Osteoblast (primary cell): ENCODE data around the gene PGAM2. TPM values are rescaled to one million over a fixed set of nuclear protein-coding genes. Genes with fewer than 3 reads are reported as not detected.

Source experiments
- DNase-seq: peaks from one replicate; pipeline ENCODE4 v3.0.0; 2011; ENCODE audit warnings: low spot score, mixed read lengths; ENCODE audit not compliant: insufficient read length; ENCODE audit errors: missing footprints
- H2AFZ ChIP-seq: 2 replicates; pipeline ENCODE4 v1.6.0; 2011; ENCODE audit warnings: mild to moderate bottlenecking, low read length
- H3K27ac ChIP-seq: 2 replicates; pipeline ENCODE4 v1.5.1; 2011; ENCODE audit warnings: mild to moderate bottlenecking, low read depth, low read length, moderate library complexity
- H3K27me3 ChIP-seq: 2 replicates; pipeline ENCODE4 v1.6.0; 2012; ENCODE audit warnings: mild to moderate bottlenecking, control low read depth, inconsistent platforms, low read length, moderate library complexity; ENCODE audit not compliant: insufficient read depth
- H3K36me3 ChIP-seq: 2 replicates; pipeline ENCODE4 v1.5.1; 2011; ENCODE audit warnings: mild to moderate bottlenecking, low read length, control low read depth, moderate library complexity; ENCODE audit not compliant: insufficient read depth
- H3K4me1 ChIP-seq: 2 replicates; pipeline ENCODE4 v1.5.1; 2011; ENCODE audit warnings: mild to moderate bottlenecking, low read length, control low read depth, moderate library complexity; ENCODE audit not compliant: insufficient read depth
- H3K4me2 ChIP-seq: 2 replicates; pipeline ENCODE4 v1.6.0; 2011; ENCODE audit warnings: mild to moderate bottlenecking, low read length; ENCODE audit not compliant: insufficient read depth
- H3K4me3 ChIP-seq: fragments of 200-600 bp; sonication (generic); 3 replicates; pipeline ENCODE4 v1.5.1; 2012; ENCODE audit warnings: mild to moderate bottlenecking, low read length, inconsistent platforms; ENCODE audit not compliant: insufficient read depth
- H3K79me2 ChIP-seq: 2 replicates; pipeline ENCODE4 v1.6.0; 2012; ENCODE audit warnings: mild to moderate bottlenecking, low read length, control low read depth, inconsistent platforms; ENCODE audit not compliant: insufficient read depth
- H3K9me3 ChIP-seq: 2 replicates; pipeline ENCODE4 v1.5.1; 2011; ENCODE audit warnings: low read depth, low read length, control low read depth
- H4K20me1 ChIP-seq: 2 replicates; pipeline ENCODE4 v1.6.0; 2012; ENCODE audit warnings: mild to moderate bottlenecking, low read length, control low read depth; ENCODE audit not compliant: insufficient read depth
- CTCF ChIP-seq: IDR thresholded peaks from 2 replicates; pipeline ENCODE4 v1.5.1; 2011; ENCODE audit warnings: mild to moderate bottlenecking, low read depth, low read length, moderate library complexity; ENCODE audit errors: extremely low read depth
- total RNA-seq: library from RNA; depleted of rRNA; stranded (reverse); fragments of >200 nt; gene quantifications from 2 replicates; pipeline ENCODE4 v1.2.3, GENCODE V29; 2012

Gene PGAM2
- total RNA-seq, 1 donor, result 0.36 TPM

- TF ChIP-seq CTCF, result no peak
- Histone ChIP-seq H2AFZ (no peak overlapping the region), H3K27ac (peak overlapping the region; percentile 95)
Measured at GRCh38 chr7:44103566-44103922, 38.2 kb upstream of the PGAM2 start.

GRCh38 chr7:44102846-44103565 lies 37.6 kb upstream of the PGAM2 start:
- DNase-seq, result peak; percentile 80
- peak overlapping the region; percentile 95 for H3K27ac ChIP-seq
- peaks cover 35% of the 10 kb centered on the region for H3K79me2 ChIP-seq
- H3K9me3 ChIP-seq, result no peaks in the 10 kb centered on the region
- peaks cover 21% of the 10 kb centered on the region for H4K20me1 ChIP-seq
- H3K27me3 ChIP-seq, result no peaks in the 10 kb centered on the region
- H2AFZ ChIP-seq, result peak overlapping the region; percentile 20
- H3K4me1 ChIP-seq, result peaks cover 55% of the 10 kb centered on the region
- no peak overlapping the region for H3K4me3 ChIP-seq
- H3K36me3 ChIP-seq, result peaks cover 17% of the 10 kb centered on the region
- TF ChIP-seq CTCF, result no peak
- peak overlapping the region; percentile 11 for H3K4me2 ChIP-seq

More at GRCh38 chr7:44103566-44103922, 38.2 kb upstream of the PGAM2 start:
- Histone ChIP-seq H3K36me3 (peaks cover 22% of the 10 kb centered on the region), H3K4me2 (no peak overlapping the region), H3K27me3 (no peaks in the 10 kb centered on the region), H3K9me3 (no peaks in the 10 kb centered on the region), H3K4me3 (no peak overlapping the region), H3K4me1 (peaks cover 55% of the 10 kb centered on the region), H4K20me1 (peaks cover 26% of the 10 kb centered on the region), H3K79me2 (peaks cover 40% of the 10 kb centered on the region)
- peak; percentile 86 for DNase-seq

- peak overlapping the region; percentile 11 for H3K4me2 ChIP-seq
- no peaks in the 10 kb centered on the region for H3K27me3 ChIP-seq
- H3K27ac ChIP-seq, result peak overlapping the region; percentile 95
- H2AFZ ChIP-seq, result peak overlapping the region; percentile 63
- H3K36me3 ChIP-seq, result peaks cover 11% of the 10 kb centered on the region
- peaks cover 55% of the 10 kb centered on the region for H3K4me1 ChIP-seq
- TF ChIP-seq CTCF, result no peak
- peaks cover 27% of the 10 kb centered on the region for H3K79me2 ChIP-seq
- H3K4me3 ChIP-seq, result no peak overlapping the region
- peaks cover 16% of the 10 kb centered on the region for H4K20me1 ChIP-seq
- H3K9me3 ChIP-seq, result no peaks in the 10 kb centered on the region
- DNase-seq, result peak; percentile 100
Measured at GRCh38 chr7:44101966-44102845, 36.8 kb upstream of the PGAM2 start.

- H4K20me1 ChIP-seq, result peaks cover 11% of the 10 kb centered on the region
- no peak for TF ChIP-seq CTCF
- no peak overlapping the region for H3K4me3 ChIP-seq
- H3K9me3 ChIP-seq, result no peaks in the 10 kb centered on the region
- peaks cover 50% of the 10 kb centered on the region for H3K4me1 ChIP-seq
- H3K27ac ChIP-seq, result peak overlapping the region; percentile 95
- H3K79me2 ChIP-seq, result peaks cover 20% of the 10 kb centered on the region
- peak; percentile 60 for DNase-seq
- no peak overlapping the region for H3K4me2 ChIP-seq
- H3K27me3 ChIP-seq, result no peaks in the 10 kb centered on the region
- H2AFZ ChIP-seq, result peak overlapping the region; percentile 63
- peaks cover 3% of the 10 kb centered on the region for H3K36me3 ChIP-seq
Measured at GRCh38 chr7:44101303-44101965, 36.1 kb upstream of the PGAM2 start.
